K562 (cell line): ENCODE data around the gene PSMA7. TPM values are rescaled to one million over a fixed set of nuclear protein-coding genes. Genes with fewer than 3 reads are reported as not detected.

Source experiments
- CTCFL ChIP-seq: IDR thresholded peaks from 2 replicates; pipeline ENCODE4 v1.6.1; 2011; ENCODE audit warnings: borderline replicate concordance, low read depth, mild to moderate bottlenecking, moderate library complexity, low read length; ENCODE audit not compliant: insufficient read depth, poor library complexity, severe bottlenecking
- CUX1 ChIP-seq: fragments of 200-800 bp; sonication (Bioruptor generic); IDR thresholded peaks from 2 replicates; pipeline ENCODE4 v1.6.1; 2016; ENCODE audit warnings: missing genetic modification characterization, missing compliant biosample characterization
- DACH1 ChIP-seq: fragments of 450-650 bp; IDR thresholded peaks from 2 replicates; pipeline ENCODE4 v1.6.1; 2018; ENCODE audit not compliant: partially characterized antibody
- DEAF1 ChIP-seq: fragments of 450-650 bp; formaldehyde crosslinking; IDR thresholded peaks from 2 replicates; pipeline ENCODE4 v1.4.0; 2020; ENCODE audit warnings: mild to moderate bottlenecking, moderate library complexity
- IRF9 ChIP-seq: fragments of 450-650 bp; IDR thresholded peaks from 2 replicates; pipeline ENCODE4 v1.6.1; 2016; ENCODE audit warnings: missing biosample characterization, missing genetic modification characterization
- KLF10 ChIP-seq: fragments of 250-450 bp; sonication (Bioruptor Pico); IDR thresholded peaks from 2 replicates; pipeline ENCODE4 v1.6.1; 2021; ENCODE audit warnings: matching md5 sums
- MAZ ChIP-seq, 2 experiments: fragments of 450-650 bp in 1 of 2; sonication (generic) in 1 of 2; formaldehyde crosslinking; IDR thresholded peaks in 1 of 2; conservative IDR thresholded peaks in 1 of 2; 2 replicates each; pipeline versions ENCODE4 v1.4.0 to v1.5.0; 2020; ENCODE audit warnings: mild to moderate bottlenecking in 1 of 2, missing genetic modification reagents in 1 of 2
- MIER1 ChIP-seq: fragments of 450-650 bp; IDR thresholded peaks from 2 replicates; pipeline ENCODE4 v1.6.1; 2016; ENCODE audit warnings: antibody characterized with exemption, mild to moderate bottlenecking, low read depth
- NFATC3 ChIP-seq: fragments of 450-650 bp; IDR thresholded peaks from 2 replicates; pipeline ENCODE4 v1.6.1; 2017; ENCODE audit warnings: mild to moderate bottlenecking
- RB1 ChIP-seq: fragments of 450-650 bp; IDR thresholded peaks from 2 replicates; pipeline ENCODE4 v1.6.1; 2017; ENCODE audit warnings: low read depth, mild to moderate bottlenecking
- SPI1 ChIP-seq: IDR thresholded peaks from 2 replicates; pipeline ENCODE4 v1.6.1; 2011; ENCODE audit warnings: low read depth, low read length, control low read depth, borderline replicate concordance
- SRSF3 ChIP-seq: fragments of 200-400 bp; formaldehyde crosslinking; IDR thresholded peaks from 2 replicates; pipeline ENCODE4 v1.6.1; 2016; ENCODE audit warnings: mild to moderate bottlenecking, low read length, moderate library complexity; ENCODE audit not compliant: insufficient read depth
- STAT5B ChIP-seq: fragments of 250-450 bp; sonication (Bioruptor Pico); IDR thresholded peaks from 2 replicates; pipeline ENCODE4 v1.8.0; 2021; ENCODE audit warnings: mild to moderate bottlenecking, inconsistent platforms
- ZNF280A ChIP-seq: fragments of 450-650 bp; IDR thresholded peaks from 2 replicates; pipeline ENCODE4 v1.6.1; 2018; ENCODE audit warnings: mild to moderate bottlenecking, low read depth; ENCODE audit not compliant: partially characterized antibody
- polyA plus RNA-seq, 8 experiments: library from polyadenylated mRNA; depleted of rRNA in 4 of 8; stranded (reverse) in 5 of 8; unstranded in 3 of 8; fragments of >200 nt; fragmentation: Nextera tagmentation in 2 of 8; fragmentation: Illumina TruSeq in 1 of 8; extraction: Ambion mirVana in 2 of 8; extraction: Trizol in 1 of 8; gene quantifications; 2 replicates each; pipeline versions ENCODE4 v1.2.1 to v1.2.3, GENCODE V29; 2011 to 2014; ENCODE audit warnings: inconsistent platforms in 1 of 8, missing spikeins in 1 of 8
- total RNA-seq, 7 experiments: library from RNA; depleted of rRNA in 6 of 7; stranded (reverse); fragments of >200 nt in 6 of 7; fragmentation: Illumina TruSeq in 2 of 7; extraction: Trizol in 2 of 7; gene quantifications; 2 replicates each; pipeline versions ENCODE4 v1.2.1 to v1.2.3, GENCODE V29; 2011 to 2021; ENCODE audit warnings: low replicate concordance in 1 of 7

The PSMA7 gene
- total and polyA plus RNA-seq, 9 of the 15 experiments (the other 6 are each of a cell fraction or from before 2014, with no cell fraction given) = 257 to 510 (median 393) TPM

- TF ChIP-seq KLF10 (CRISPR knock-in tag) (no peak), SPI1 (0 out of 2 replicates have a peak, but pooled peaks have one; percentile 20), MIER1 (no peak), DEAF1 (CRISPR knock-in tag) (no peak), SRSF3 (no peak), IRF9 (tag) (no peak), DACH1 (peak; percentile 28), NFATC3 (no peak), ZNF280A (no peak), CUX1 (no peak), CTCFL (no peak), STAT5B (no peak), RB1 (peak; percentile 35), MAZ (CRISPR knock-in tag; conservative IDR thresholded peaks at IDR 0.05 in 1 of 2, IDR thresholded peaks at IDR 0.05 in 1 of 2) (peak; percentile 79 to 86; a peak in 3 of 4 replicates)
Observed at GRCh38 chr20:62182469-62183425, 39.6 kb upstream of the PSMA7 start, which contains the start of gene MTG2 (continued).
